Upper lobe of left lung (tissue), 6 donors: Measurements from ENCODE around the gene FARP1. TPM values are rescaled to one million over a fixed set of nuclear protein-coding genes. Genes with fewer than 3 reads are reported as not detected.

Source experiments
- ATAC-seq, 2 donors: fragments of 200-7000 bp; cut with Tn5 transposase; one replicate each; pipeline ENCODE4 v1.9.1; 2022; ENCODE audit warnings: mild to moderate bottlenecking in 2 of 2, moderate library complexity in 2 of 2; ENCODE audit not compliant: low FRiP score in 2 of 2
- DNase-seq, 2 donors: peaks; one replicate each; pipeline ENCODE4 v3.0.0-alpha.2; 2019 to 2020
- H3K27ac ChIP-seq, 4 donors: fragments of 200-600 bp; sonication (generic); one replicate each; pipeline ENCODE4 v1.5.1; 2016 to 2019
- H3K27me3 ChIP-seq, 4 donors: fragments of 200-600 bp; sonication (generic); one replicate each; pipeline ENCODE4 v1.5.1; 2017 to 2019
- H3K36me3 ChIP-seq, 4 donors: fragments of 200-600 bp; sonication (generic); one replicate each; pipeline ENCODE4 v1.5.1; 2016 to 2019
- H3K4me1 ChIP-seq, 4 donors: fragments of 200-600 bp; sonication (generic); one replicate each; pipeline ENCODE4 v1.5.1; 2018 to 2019
- H3K4me3 ChIP-seq, 4 donors: fragments of 200-600 bp; sonication (generic); one replicate each; pipeline ENCODE4 v1.5.1; 2017 to 2019; ENCODE audit warnings: mild to moderate bottlenecking in 2 of 4, moderate library complexity in 1 of 4
- H3K9me3 ChIP-seq, 4 donors: fragments of 200-600 bp; sonication (generic); one replicate each; pipeline ENCODE4 v1.5.1; 2018 to 2019
- CTCF ChIP-seq, 6 experiments: fragments of 450-650 bp in 4 of 6; fragments of 200-600 bp in 2 of 6; sonication (generic) in 2 of 6; IDR thresholded peaks; one replicate each; pipeline ENCODE4 v1.5.1; 2016 to 2019; ENCODE audit warnings: antibody characterized with exemption in 6 of 6
- EP300 ChIP-seq, 4 donors: sonication (generic); formaldehyde crosslinking; IDR thresholded peaks; one replicate each; pipeline ENCODE4 v1.5.1; 2017; ENCODE audit warnings: antibody characterized with exemption in 4 of 4, control low read depth in 2 of 4
- POLR2A ChIP-seq, 4 donors: fragments of 450-650 bp; IDR thresholded peaks; one replicate each; pipeline ENCODE4 v1.5.1; 2016 to 2017; ENCODE audit warnings: antibody characterized with exemption in 4 of 4, mild to moderate bottlenecking in 2 of 4
- POLR2AphosphoS5 ChIP-seq, 2 donors: sonication (generic); formaldehyde crosslinking; IDR thresholded peaks; one replicate each; pipeline ENCODE4 v1.5.1; 2017; ENCODE audit warnings: antibody characterized with exemption in 2 of 2
- WGBS, 2 donors: methylation state at CpG; one replicate each; pipeline ENCODE4 v1.1.5; 2017 to 2018; 5-methylcytosine and 5-hydroxymethylcytosine counted together
- total RNA-seq, 6 donors: library from RNA; depleted of rRNA in 4 of 6; stranded (reverse); fragments of >200 nt in 4 of 6; gene quantifications; one replicate each; pipeline versions ENCODE4 v1.1.0 to v1.2.1, GENCODE V29; 2016 to 2021
- donor health status: DM: no; HTN: no; CAD: no; lungs with moderate emphysema.
- donor health status: DM: no; HTN: yes; CAD: no; lungs with severe emphysema.

FARP1 gene
- total RNA-seq, 6 donors from 2014 or later, result 65.7 to 111 (median 91.8) TPM

- Histone ChIP-seq H3K4me1 (peaks cover 32 to 66% (median 41%) of the 10 kb centered on the region in 4 donors), H3K27ac (no peak overlapping the region)
- WGBS, 2 donors, result 75 to 83% methylated on average over 16 of the region's 16 CpGs
Observed at GRCh38 chr13:98478189-98479129, 335.6 kb downstream of the FARP1 start.

GRCh38 chr13:98479496-98480003, 336.7 kb downstream of the FARP1 start:
- H3K27me3 ChIP-seq, result no peaks in the 10 kb centered on the region
- H3K36me3 ChIP-seq, result peaks cover 0 to 6% (median 4%) of the 10 kb centered on the region in 4 donors
- H3K4me3 ChIP-seq, result no peak overlapping the region
- WGBS, 2 donors, result 91% methylated on average over 8 of the region's 8 CpGs
- TF ChIP-seq CTCF (IDR thresholded peaks at IDR 0.05) (no peak), POLR2A (IDR thresholded peaks at IDR 0.05) (no peak), POLR2AphosphoS5 (IDR thresholded peaks at IDR 0.05) (no peak), EP300 (IDR thresholded peaks at IDR 0.05) (no peak)
- ATAC-seq (no peak), DNase-seq (no peak)
- H3K4me1 ChIP-seq, result peaks cover 43 to 71% (median 51%) of the 10 kb centered on the region in 4 donors
- H3K9me3 ChIP-seq, result no peaks in the 10 kb centered on the region
- H3K27ac ChIP-seq, result peak overlapping the region in 1 of 4 donors; percentile 27

More at GRCh38 chr13:98478189-98479129, 335.6 kb downstream of the FARP1 start:
- H3K36me3 ChIP-seq, result peaks cover 0 to 15% (median 6%) of the 10 kb centered on the region in 4 donors
- ATAC-seq (no peak), DNase-seq (no peak)
- H3K27me3 ChIP-seq, result no peaks in the 10 kb centered on the region
- TF ChIP-seq EP300 (IDR thresholded peaks at IDR 0.05) (no peak), CTCF (IDR thresholded peaks at IDR 0.05) (no peak), POLR2AphosphoS5 (IDR thresholded peaks at IDR 0.05) (no peak), POLR2A (IDR thresholded peaks at IDR 0.05) (no peak)
- no peak overlapping the region for H3K4me3 ChIP-seq
- H3K9me3 ChIP-seq, result no peaks in the 10 kb centered on the region

GRCh38 chr13:98480915-98481877, 338.3 kb downstream of the FARP1 start:
- Histone ChIP-seq H3K27ac (peak overlapping the region in 1 of 4 donors; percentile 36), H3K9me3 (no peaks in the 10 kb centered on the region), H3K4me1 (peaks cover 56 to 76% (median 60%) of the 10 kb centered on the region in 4 donors), H3K4me3 (no peak overlapping the region), H3K27me3 (no peaks in the 10 kb centered on the region), H3K36me3 (no peaks in the 10 kb centered on the region)
- ATAC-seq, result no peak
- no peak for DNase-seq
- TF ChIP-seq POLR2AphosphoS5 (IDR thresholded peaks at IDR 0.05) (peak in 1 of 2 donors; percentile 39), EP300 (IDR thresholded peaks at IDR 0.05) (no peak), POLR2A (IDR thresholded peaks at IDR 0.05) (no peak)
- 80 to 82% methylated on average over 14 to 15 of the region's 15 CpGs for WGBS, 2 donors

GRCh38 chr13:98482476-98483444, 339.9 kb downstream of the FARP1 start:
- Histone ChIP-seq H3K36me3 (no peaks in the 10 kb centered on the region), H3K9me3 (no peaks in the 10 kb centered on the region), H3K4me3 (no peak overlapping the region), H3K27me3 (no peaks in the 10 kb centered on the region), H3K27ac (peak overlapping the region; percentile 82 to 90 (median 86)), H3K4me1 (peaks cover 47 to 71% (median 50%) of the 10 kb centered on the region in 4 donors)
- ATAC-seq (peak; percentile 37 to 57), DNase-seq (peak; percentile 79 to 91)
- TF ChIP-seq POLR2AphosphoS5 (IDR thresholded peaks at IDR 0.05), result peak in 1 of 2 donors; percentile 55
- no peak for TF ChIP-seq POLR2A (IDR thresholded peaks at IDR 0.05)
- WGBS, 2 donors, result 57 to 72% methylated on average over 24 to 28 of the region's 28 CpGs
